Fibroblast of mammary gland (primary cell): ENCODE data around the gene PMP22.
A peak's percentile ranks its signal among the peaks of the same experiment; 100 is the strongest.

Experiments
- DNase-seq: peaks from one replicate; pipeline ENCODE4 v3.0.0-alpha.2; 2010; ENCODE audit warnings: low read depth
- H3K4me3 ChIP-seq: 2 replicates; pipeline ENCODE4 v1.5.1; 2011; ENCODE audit warnings: low read depth, mild to moderate bottlenecking, low read length, moderate library complexity; ENCODE audit not compliant: control insufficient read depth
- TF ChIP-seq, protein P1 (sequence below): conservative IDR thresholded peaks from 2 replicates; pipeline ENCODE4 v1.5.1; 2011; ENCODE audit warnings: low read depth, low read length, inconsistent platforms; ENCODE audit not compliant: control insufficient read depth, insufficient read depth

PMP22 gene

DNA sequence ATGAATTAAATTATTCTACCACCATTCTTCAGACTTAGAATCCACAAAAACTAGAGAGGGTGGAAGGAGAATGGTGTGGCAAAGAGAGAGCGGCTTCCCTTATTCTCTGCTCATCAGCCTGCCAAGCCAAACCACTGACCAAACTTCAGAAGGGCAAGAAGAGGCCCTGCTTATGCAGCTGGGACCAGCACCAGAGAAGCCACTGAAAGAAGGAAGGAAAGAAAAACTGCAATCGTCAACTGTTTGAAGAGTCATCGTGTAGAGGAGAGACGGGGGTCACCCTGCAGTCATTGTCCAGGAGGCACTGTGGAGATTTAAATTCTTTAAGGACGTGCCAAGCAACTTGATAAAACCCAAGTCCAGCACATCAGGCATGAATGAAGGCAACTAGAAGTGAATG lies 15.6 kb downstream of the PMP22 start:
- H3K4me3 ChIP-seq, result no peak overlapping the region
- TF ChIP-seq, protein P1, sequence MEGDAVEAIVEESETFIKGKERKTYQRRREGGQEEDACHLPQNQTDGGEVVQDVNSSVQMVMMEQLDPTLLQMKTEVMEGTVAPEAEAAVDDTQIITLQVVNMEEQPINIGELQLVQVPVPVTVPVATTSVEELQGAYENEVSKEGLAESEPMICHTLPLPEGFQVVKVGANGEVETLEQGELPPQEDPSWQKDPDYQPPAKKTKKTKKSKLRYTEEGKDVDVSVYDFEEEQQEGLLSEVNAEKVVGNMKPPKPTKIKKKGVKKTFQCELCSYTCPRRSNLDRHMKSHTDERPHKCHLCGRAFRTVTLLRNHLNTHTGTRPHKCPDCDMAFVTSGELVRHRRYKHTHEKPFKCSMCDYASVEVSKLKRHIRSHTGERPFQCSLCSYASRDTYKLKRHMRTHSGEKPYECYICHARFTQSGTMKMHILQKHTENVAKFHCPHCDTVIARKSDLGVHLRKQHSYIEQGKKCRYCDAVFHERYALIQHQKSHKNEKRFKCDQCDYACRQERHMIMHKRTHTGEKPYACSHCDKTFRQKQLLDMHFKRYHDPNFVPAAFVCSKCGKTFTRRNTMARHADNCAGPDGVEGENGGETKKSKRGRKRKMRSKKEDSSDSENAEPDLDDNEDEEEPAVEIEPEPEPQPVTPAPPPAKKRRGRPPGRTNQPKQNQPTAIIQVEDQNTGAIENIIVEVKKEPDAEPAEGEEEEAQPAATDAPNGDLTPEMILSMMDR, result no peak
- DNase-seq, result no peak

DNA sequence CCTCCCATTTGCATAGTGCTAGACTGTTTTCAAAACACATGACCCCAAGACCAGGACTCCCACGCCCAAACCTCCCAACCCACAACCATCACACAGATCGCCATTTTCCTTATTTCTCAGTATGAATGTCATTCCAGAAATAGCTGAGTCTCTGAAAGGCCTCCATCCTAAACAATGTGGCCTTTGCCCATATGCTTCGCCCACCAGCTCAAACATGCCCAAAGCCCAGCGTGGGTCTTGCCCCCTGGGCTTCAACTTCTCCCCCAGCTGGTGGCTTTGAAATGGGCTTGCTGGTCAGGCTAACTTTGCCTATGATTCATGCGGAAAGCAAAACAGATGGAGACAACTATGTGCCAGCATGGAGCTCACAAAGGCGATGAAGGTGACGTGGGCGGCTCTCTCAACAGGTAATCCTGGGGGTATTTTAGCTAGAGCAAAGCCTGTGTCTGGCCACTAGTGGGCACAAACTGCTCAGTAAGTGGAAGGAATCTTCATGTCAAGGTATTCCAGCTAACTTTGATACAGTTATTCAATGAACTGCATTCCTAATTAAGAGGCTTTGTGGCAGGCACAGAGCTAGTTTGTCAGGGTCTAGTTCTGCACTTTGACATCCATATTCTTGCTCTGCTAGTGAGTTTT lies 17.1 kb downstream of the PMP22 start:
- peak; percentile 16 for DNase-seq
- no peak overlapping the region for H3K4me3 ChIP-seq
- TF ChIP-seq, protein P1, result peak; percentile 45

DNA sequence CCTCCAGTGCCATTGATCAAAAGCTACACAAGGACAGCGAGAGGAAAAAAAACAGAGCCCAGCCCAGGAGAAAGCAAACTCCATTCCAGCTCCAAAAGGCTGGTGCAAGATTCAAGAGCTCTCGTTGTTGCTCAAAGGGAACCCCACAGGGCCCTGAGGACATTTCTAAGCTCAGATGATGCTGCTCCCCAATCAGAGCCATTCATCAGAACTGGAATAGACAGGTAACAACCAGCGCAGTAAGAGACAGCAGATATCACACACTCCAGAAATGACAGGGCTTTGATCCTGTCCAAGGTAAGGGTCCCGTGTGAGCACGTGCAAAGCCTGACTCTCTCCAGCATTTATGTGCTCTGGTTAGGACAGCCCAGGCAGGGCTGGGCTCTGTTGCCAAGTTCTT lies 20.1 kb downstream of the PMP22 start:
- H3K4me3 ChIP-seq, result no peak overlapping the region
- TF ChIP-seq, protein P1, result no peak
- no peak for DNase-seq

DNA sequence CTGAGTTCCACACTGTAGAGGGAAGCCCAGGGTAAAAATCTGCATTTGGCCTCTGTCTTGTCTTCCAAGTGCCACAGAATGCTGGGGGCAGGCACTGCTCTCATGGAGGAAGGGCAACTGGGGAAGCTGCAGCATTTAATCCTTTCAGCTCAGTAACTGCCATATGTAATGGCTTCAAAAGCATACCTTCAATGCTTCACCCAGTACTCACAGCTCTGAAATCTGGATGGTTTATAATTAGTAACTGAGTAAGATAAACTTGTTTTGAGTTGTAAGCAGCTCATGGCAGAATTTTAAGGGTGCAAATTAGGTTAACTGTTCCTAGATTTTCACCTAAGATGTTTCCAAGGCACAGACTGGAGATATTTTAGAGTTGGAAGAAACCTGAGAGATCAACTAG lies 24.5 kb downstream of the PMP22 start:
- TF ChIP-seq, protein P1, result no peak
- no peak overlapping the region for H3K4me3 ChIP-seq
- no peak for DNase-seq

DNA sequence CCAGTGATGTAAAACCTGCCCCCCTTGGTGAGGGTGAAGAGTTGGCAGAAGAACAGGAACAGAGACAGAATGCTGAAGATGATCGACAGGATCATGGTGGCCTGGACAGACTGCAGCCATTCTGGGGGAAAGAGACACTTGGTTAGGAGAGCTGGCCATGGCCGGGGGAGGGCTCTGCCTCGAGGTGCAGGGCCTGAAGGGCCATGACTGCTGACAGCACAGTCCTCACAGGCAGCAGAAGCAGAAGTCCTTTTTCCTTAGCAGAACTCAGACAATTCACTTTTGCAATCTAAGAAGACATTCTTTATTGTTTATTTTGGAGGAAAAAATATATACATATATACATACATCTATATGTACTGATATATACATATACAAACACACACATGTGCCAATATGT lies 25.6 kb downstream of the PMP22 start:
- DNase-seq, result no peak
- TF ChIP-seq, protein P1, result no peak
- H3K4me3 ChIP-seq, result no peak overlapping the region

DNA sequence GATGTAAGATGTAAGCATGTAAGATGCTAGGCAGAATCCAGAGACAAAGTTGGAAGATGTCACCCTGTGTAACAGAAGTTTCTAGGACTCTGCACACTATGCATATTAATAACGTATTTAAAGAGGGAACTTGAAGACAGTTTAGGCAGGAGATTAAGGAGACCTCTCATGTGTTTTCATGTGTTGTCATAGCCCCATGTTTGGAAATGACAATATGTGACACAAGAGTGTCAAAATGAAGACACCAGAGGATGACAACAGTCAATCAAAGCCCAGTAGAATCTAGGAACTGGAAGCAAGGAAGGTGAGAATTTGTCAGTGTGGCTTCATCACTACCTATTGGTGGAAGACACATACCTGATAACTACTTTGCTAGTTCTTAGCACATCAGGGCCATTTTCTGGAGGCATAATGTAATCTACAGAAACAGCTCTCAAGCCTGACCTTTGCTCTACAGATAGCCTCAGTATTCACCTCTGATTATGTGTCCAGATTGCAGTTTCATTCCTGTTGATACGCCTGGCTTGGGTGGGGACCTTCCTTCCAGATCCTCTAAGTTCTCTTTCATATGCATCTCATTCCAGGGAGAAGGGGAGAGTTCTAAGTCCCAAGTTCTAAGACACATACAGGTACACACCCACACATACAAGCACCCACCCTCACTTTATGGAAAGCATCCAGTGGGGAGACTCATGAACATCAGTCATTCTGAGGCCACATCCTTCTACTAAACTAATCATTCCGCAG lies 26.3 kb downstream of the PMP22 start:
- DNase-seq, result no peak
- TF ChIP-seq, protein P1, result no peak
- no peak overlapping the region for H3K4me3 ChIP-seq

DNA sequence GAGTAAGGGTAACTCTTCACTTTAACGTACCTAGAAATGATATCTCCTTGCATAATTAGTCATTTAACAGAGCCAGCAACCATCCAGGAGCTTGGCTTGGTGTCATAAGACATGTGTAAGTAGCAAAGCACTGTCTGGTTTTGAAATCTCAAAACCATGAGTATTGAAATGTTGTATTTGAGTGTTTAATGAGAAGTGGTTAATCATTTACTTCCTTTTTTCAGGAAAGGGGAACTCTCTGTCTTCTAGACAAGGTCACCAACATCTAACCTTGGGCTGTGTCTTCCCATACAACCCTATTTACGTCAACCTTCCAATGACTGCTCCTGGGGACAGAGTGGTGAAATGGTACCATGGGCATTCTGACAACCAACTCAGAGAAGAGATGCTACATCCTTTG lies 27.1 kb downstream of the PMP22 start:
- DNase-seq, result no peak
- TF ChIP-seq, protein P1, result no peak
- no peak overlapping the region for H3K4me3 ChIP-seq
